ENCODE data around the gene HNRNPA0.

The HNRNPA0 gene

GRCh38 chr5:137760719-137761516, 6.8 kb upstream of the HNRNPA0 start:
- H3K4me3 ChIP-seq (ENCODE audit: low read length): no peak overlapping the region
- DNase-seq (ENCODE audit: low read depth): peak; percentile 26
- TF ChIP-seq CTCF (conservative IDR thresholded peaks at IDR 0.05; ENCODE audit: low read length): no peak

GRCh38 chr5:137760294-137760693, 6.1 kb upstream of the HNRNPA0 start:
- no peak for TF ChIP-seq CTCF (conservative IDR thresholded peaks at IDR 0.05; ENCODE audit: low read length)
- no peak for DNase-seq (ENCODE audit: low read depth)
- no peak overlapping the region for H3K4me3 ChIP-seq (ENCODE audit: low read length)

GRCh38 chr5:137758715-137759306, 4.6 kb upstream of the HNRNPA0 start:
- TF ChIP-seq CTCF (conservative IDR thresholded peaks at IDR 0.05; ENCODE audit: low read length): no peak
- no peak overlapping the region for H3K4me3 ChIP-seq (ENCODE audit: low read length)
- no peak for DNase-seq (ENCODE audit: low read depth)

- DNase-seq (ENCODE audit: low read depth): no peak
- H3K4me3 ChIP-seq (ENCODE audit: low read length): no peak overlapping the region
- no peak for TF ChIP-seq CTCF (conservative IDR thresholded peaks at IDR 0.05; ENCODE audit: low read length)
Observed at GRCh38 chr5:137758121-137758520, 4.0 kb upstream of the HNRNPA0 start.

GRCh38 chr5:137757634-137758033, 3.5 kb upstream of the HNRNPA0 start:
- no peak for DNase-seq (ENCODE audit: low read depth)
- no peak for TF ChIP-seq CTCF (conservative IDR thresholded peaks at IDR 0.05; ENCODE audit: low read length)
- H3K4me3 ChIP-seq (ENCODE audit: low read length): no peak overlapping the region

DNA sequence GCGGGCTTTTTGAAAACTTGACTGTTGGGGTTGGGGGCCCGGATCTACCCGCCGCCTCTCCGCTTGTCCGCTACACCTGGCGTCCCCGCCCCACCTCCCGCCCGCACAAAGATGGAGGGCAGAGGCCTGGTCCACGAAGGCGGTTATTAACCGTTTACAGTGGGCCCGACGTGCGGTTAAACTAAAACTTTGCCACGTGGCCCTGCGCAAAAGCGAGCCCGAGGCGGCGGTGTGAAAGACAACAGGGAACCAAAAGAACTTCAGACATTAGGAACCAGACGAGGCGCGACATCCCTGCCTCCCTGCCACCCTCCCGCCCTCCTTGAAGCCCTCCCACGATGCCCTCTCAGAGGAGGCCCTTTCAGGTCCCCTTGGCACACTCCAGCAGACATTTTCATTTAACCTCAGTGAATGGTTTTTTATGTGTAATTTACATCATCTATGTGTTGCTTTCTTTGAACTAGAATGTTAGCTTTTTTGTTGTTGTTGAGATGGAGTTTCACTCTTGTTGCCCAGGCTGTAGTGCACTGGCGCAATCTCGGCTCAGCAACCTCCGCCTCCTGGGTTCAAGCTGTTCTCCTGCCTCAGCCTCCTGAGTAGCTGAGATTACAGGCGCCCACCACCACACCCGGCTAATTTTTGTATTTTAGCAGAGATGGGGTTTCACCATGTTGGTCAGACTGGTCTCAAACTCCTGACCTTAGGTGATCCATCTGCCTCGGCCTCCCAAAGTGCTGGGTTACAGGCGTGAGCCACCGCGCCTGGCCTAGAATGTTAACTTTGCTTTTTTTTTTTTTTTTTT, 999 bp upstream of the HNRNPA0 start:
- peak overlapping the region; percentile 97 for H3K4me3 ChIP-seq (ENCODE audit: low read length)
- TF ChIP-seq CTCF (conservative IDR thresholded peaks at IDR 0.05; ENCODE audit: low read length): no peak
- no peak for DNase-seq (ENCODE audit: low read depth)
